ENCODE results near the gene PEX16. TPM values are rescaled to one million over a fixed set of nuclear protein-coding genes. Genes with fewer than 3 reads are reported as not detected.

PEX16 gene
- total and polyA plus RNA-seq, 2 of the 13 experiments (the other 11 are each of a cell fraction or from before 2014, with no cell fraction given), result 12.5 to 21.8 TPM

DNA sequence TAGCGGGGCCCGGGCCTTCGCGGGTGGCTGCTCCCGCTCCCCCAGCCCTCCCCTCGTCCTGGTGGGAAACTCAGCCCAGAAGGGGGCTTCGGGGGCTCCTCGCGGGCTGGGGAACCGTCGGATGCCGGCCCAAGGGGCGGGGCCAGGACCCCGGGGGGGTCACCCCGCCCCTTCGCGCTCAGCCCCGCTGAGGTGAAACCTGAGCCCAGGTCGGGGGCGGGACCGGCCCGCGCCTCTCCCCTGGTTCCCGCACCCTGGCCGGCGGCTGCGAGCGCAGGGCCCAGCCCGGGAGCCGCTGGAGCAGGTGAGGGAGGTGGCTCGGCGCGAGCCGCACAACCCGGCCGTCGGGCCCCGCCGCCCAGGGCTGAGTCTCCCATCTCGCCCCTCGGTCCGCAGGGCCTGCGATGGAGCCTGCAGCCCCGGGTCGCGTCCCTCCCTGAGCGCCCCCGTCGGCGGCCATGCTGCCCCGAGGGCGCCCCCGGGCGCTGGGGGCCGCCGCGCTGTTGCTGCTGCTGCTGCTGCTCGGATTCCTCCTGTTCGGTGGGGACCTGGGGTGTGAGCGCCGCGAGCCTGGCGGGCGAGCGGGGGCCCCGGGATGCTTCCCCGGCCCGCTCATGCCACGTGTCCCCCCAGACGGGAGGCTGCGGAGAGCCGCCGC, 4.9 kb upstream of the PEX16 start, which contains the start of gene LARGE2 (continued):
- TF ChIP-seq, protein P1, sequence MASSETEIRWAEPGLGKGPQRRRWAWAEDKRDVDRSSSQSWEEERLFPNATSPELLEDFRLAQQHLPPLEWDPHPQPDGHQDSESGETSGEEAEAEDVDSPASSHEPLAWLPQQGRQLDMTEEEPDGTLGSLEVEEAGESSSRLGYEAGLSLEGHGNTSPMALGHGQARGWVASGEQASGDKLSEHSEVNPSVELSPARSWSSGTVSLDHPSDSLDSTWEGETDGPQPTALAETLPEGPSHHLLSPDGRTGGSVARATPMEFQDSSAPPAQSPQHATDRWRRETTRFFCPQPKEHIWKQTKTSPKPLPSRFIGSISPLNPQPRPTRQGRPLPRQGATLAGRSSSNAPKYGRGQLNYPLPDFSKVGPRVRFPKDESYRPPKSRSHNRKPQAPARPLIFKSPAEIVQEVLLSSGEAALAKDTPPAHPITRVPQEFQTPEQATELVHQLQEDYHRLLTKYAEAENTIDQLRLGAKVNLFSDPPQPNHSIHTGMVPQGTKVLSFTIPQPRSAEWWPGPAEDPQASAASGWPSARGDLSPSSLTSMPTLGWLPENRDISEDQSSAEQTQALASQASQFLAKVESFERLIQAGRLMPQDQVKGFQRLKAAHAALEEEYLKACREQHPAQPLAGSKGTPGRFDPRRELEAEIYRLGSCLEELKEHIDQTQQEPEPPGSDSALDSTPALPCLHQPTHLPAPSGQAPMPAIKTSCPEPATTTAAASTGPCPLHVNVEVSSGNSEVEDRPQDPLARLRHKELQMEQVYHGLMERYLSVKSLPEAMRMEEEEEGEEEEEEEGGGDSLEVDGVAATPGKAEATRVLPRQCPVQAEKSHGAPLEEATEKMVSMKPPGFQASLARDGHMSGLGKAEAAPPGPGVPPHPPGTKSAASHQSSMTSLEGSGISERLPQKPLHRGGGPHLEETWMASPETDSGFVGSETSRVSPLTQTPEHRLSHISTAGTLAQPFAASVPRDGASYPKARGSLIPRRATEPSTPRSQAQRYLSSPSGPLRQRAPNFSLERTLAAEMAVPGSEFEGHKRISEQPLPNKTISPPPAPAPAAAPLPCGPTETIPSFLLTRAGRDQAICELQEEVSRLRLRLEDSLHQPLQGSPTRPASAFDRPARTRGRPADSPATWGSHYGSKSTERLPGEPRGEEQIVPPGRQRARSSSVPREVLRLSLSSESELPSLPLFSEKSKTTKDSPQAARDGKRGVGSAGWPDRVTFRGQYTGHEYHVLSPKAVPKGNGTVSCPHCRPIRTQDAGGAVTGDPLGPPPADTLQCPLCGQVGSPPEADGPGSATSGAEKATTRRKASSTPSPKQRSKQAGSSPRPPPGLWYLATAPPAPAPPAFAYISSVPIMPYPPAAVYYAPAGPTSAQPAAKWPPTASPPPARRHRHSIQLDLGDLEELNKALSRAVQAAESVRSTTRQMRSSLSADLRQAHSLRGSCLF (CRISPR knock-in tag; IDR thresholded peaks at IDR 0.05; ENCODE audit: borderline replicate concordance), result no peak
- TF ChIP-seq WIZ (CRISPR knock-in tag; IDR thresholded peaks at IDR 0.05) (0 out of 2 replicates have a peak, but pooled peaks have one; percentile 16), EEA1 (CRISPR knock-in tag; IDR thresholded peaks at IDR 0.05; ENCODE audit: borderline replicate concordance) (no peak), EHMT2 (IDR thresholded peaks at IDR 0.05; ENCODE audit: borderline replicate concordance, low read depth, low read length) (no peak), ZMYM3 (CRISPR knock-in tag; IDR thresholded peaks at IDR 0.05) (no peak), ZNF615 (CRISPR knock-in tag; IDR thresholded peaks at IDR 0.05; ENCODE audit: borderline replicate concordance) (no peak), ZFP41 (CRISPR knock-in tag; IDR thresholded peaks at IDR 0.05; ENCODE audit: borderline replicate concordance) (no peak), ZNF317 (CRISPR knock-in tag; IDR thresholded peaks at IDR 0.05) (no peak), PHF8 (CRISPR knock-in tag; IDR thresholded peaks at IDR 0.05) (peak; percentile 55), MAFF (IDR thresholded peaks at IDR 0.05; ENCODE audit: low read depth, low read length) (no peak), ZMAT3 (CRISPR knock-in tag; conservative IDR thresholded peaks at IDR 0.05) (no peak), MIXL1 (CRISPR knock-in tag; IDR thresholded peaks at IDR 0.05) (no peak), MAF1 (CRISPR knock-in tag; IDR thresholded peaks at IDR 0.05; ENCODE audit: borderline replicate concordance) (no peak), ZSCAN31 (CRISPR knock-in tag; IDR thresholded peaks at IDR 0.05; ENCODE audit: low read depth) (peak; percentile 27; the same call in 1 of the 2 replicates)
- TF ChIP-seq, protein P2, sequence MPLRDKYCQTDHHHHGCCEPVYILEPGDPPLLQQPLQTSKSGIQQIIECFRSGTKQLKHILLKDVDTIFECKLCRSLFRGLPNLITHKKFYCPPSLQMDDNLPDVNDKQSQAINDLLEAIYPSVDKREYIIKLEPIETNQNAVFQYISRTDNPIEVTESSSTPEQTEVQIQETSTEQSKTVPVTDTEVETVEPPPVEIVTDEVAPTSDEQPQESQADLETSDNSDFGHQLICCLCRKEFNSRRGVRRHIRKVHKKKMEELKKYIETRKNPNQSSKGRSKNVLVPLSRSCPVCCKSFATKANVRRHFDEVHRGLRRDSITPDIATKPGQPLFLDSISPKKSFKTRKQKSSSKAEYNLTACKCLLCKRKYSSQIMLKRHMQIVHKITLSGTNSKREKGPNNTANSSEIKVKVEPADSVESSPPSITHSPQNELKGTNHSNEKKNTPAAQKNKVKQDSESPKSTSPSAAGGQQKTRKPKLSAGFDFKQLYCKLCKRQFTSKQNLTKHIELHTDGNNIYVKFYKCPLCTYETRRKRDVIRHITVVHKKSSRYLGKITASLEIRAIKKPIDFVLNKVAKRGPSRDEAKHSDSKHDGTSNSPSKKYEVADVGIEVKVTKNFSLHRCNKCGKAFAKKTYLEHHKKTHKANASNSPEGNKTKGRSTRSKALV (CRISPR knock-in tag; IDR thresholded peaks at IDR 0.05), result no peak; the same call in 1 of the 2 replicates
- TF ChIP-seq, protein P3, sequence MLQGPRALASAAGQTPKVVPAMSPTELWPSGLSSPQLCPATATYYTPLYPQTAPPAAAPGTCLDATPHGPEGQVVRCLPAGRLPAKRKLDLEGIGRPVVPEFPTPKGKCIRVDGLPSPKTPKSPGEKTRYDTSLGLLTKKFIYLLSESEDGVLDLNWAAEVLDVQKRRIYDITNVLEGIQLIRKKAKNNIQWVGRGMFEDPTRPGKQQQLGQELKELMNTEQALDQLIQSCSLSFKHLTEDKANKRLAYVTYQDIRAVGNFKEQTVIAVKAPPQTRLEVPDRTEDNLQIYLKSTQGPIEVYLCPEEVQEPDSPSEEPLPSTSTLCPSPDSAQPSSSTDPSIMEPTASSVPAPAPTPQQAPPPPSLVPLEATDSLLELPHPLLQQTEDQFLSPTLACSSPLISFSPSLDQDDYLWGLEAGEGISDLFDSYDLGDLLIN (CRISPR knock-in tag; IDR thresholded peaks at IDR 0.05; ENCODE audit: borderline replicate concordance), result no peak
- TF ChIP-seq, protein P4, sequence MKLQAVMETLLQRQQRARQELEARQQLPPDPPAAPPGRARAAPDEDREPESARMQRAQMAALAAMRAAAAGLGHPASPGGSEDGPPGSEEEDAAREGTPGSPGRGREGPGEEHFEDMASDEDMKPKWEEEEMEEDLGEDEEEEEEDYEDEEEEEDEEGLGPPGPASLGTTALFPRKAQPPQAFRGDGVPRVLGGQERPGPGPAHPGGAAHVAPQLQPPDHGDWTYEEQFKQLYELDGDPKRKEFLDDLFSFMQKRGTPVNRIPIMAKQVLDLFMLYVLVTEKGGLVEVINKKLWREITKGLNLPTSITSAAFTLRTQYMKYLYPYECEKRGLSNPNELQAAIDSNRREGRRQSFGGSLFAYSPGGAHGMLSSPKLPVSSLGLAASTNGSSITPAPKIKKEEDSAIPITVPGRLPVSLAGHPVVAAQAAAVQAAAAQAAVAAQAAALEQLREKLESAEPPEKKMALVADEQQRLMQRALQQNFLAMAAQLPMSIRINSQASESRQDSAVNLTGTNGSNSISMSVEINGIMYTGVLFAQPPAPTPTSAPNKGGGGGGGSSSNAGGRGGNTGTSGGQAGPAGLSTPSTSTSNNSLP (IDR thresholded peaks at IDR 0.05; ENCODE audit: low read depth, low read length), result no peak
- TF ChIP-seq, protein P5, sequence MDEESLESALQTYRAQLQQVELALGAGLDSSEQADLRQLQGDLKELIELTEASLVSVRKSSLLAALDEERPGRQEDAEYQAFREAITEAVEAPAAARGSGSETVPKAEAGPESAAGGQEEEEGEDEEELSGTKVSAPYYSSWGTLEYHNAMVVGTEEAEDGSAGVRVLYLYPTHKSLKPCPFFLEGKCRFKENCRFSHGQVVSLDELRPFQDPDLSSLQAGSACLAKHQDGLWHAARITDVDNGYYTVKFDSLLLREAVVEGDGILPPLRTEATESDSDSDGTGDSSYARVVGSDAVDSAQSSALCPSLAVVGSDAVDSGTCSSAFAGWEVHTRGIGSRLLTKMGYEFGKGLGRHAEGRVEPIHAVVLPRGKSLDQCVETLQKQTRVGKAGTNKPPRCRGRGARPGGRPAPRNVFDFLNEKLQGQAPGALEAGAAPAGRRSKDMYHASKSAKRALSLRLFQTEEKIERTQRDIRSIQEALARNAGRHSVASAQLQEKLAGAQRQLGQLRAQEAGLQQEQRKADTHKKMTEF (CRISPR knock-in tag; IDR thresholded peaks at IDR 0.05), result no peak
